Osteoblast (primary cell): Measurements from ENCODE around the gene RBM17. TPM values are rescaled to one million over a fixed set of nuclear protein-coding genes. Genes with fewer than 3 reads are reported as not detected.

Experiments
- DNase-seq: peaks from one replicate; pipeline ENCODE4 v3.0.0; 2011; ENCODE audit warnings: low spot score, mixed read lengths; ENCODE audit not compliant: insufficient read length; ENCODE audit errors: missing footprints
- H2AFZ ChIP-seq: 2 replicates; pipeline ENCODE4 v1.6.0; 2011; ENCODE audit warnings: mild to moderate bottlenecking, low read length
- H3K27ac ChIP-seq: 2 replicates; pipeline ENCODE4 v1.5.1; 2011; ENCODE audit warnings: mild to moderate bottlenecking, low read depth, low read length, moderate library complexity
- H3K27me3 ChIP-seq: 2 replicates; pipeline ENCODE4 v1.6.0; 2012; ENCODE audit warnings: mild to moderate bottlenecking, control low read depth, inconsistent platforms, low read length, moderate library complexity; ENCODE audit not compliant: insufficient read depth
- H3K36me3 ChIP-seq: 2 replicates; pipeline ENCODE4 v1.5.1; 2011; ENCODE audit warnings: mild to moderate bottlenecking, low read length, control low read depth, moderate library complexity; ENCODE audit not compliant: insufficient read depth
- H3K4me1 ChIP-seq: 2 replicates; pipeline ENCODE4 v1.5.1; 2011; ENCODE audit warnings: mild to moderate bottlenecking, low read length, control low read depth, moderate library complexity; ENCODE audit not compliant: insufficient read depth
- H3K4me2 ChIP-seq: 2 replicates; pipeline ENCODE4 v1.6.0; 2011; ENCODE audit warnings: mild to moderate bottlenecking, low read length; ENCODE audit not compliant: insufficient read depth
- H3K4me3 ChIP-seq: fragments of 200-600 bp; sonication (generic); 3 replicates; pipeline ENCODE4 v1.5.1; 2012; ENCODE audit warnings: mild to moderate bottlenecking, low read length, inconsistent platforms; ENCODE audit not compliant: insufficient read depth
- H3K79me2 ChIP-seq: 2 replicates; pipeline ENCODE4 v1.6.0; 2012; ENCODE audit warnings: mild to moderate bottlenecking, low read length, control low read depth, inconsistent platforms; ENCODE audit not compliant: insufficient read depth
- H3K9me3 ChIP-seq: 2 replicates; pipeline ENCODE4 v1.5.1; 2011; ENCODE audit warnings: low read depth, low read length, control low read depth
- H4K20me1 ChIP-seq: 2 replicates; pipeline ENCODE4 v1.6.0; 2012; ENCODE audit warnings: mild to moderate bottlenecking, low read length, control low read depth; ENCODE audit not compliant: insufficient read depth
- total RNA-seq: library from RNA; depleted of rRNA; stranded (reverse); fragments of >200 nt; gene quantifications from 2 replicates; pipeline ENCODE4 v1.2.3, GENCODE V29; 2012
- TF ChIP-seq, protein P1 (sequence below): IDR thresholded peaks from 2 replicates; pipeline ENCODE4 v1.5.1; 2011; ENCODE audit warnings: mild to moderate bottlenecking, low read depth, low read length, moderate library complexity; ENCODE audit errors: extremely low read depth

The RBM17 gene
- total RNA-seq, 1 donor, result 29.3 TPM

DNA sequence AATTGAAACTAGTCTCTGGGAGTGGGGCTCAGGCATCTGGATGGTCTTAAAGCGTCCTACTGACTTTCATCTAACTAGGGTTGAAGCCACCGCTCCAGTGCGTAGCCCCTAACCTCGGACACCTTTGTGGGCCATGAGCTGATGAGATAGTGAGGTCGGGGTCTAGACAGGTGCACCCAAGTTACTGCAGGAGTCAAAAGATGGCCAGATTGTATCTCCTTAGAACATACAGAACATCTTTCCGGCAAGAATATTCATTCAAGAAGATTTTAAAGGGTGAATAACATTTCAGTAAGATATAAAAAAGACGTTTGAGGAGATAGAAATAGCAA lies 20.6 kb downstream of the RBM17 start:
- no peaks in the 10 kb centered on the region for H3K9me3 ChIP-seq
- H2AFZ ChIP-seq, result no peak overlapping the region
- DNase-seq, result no peak
- TF ChIP-seq, protein P1, sequence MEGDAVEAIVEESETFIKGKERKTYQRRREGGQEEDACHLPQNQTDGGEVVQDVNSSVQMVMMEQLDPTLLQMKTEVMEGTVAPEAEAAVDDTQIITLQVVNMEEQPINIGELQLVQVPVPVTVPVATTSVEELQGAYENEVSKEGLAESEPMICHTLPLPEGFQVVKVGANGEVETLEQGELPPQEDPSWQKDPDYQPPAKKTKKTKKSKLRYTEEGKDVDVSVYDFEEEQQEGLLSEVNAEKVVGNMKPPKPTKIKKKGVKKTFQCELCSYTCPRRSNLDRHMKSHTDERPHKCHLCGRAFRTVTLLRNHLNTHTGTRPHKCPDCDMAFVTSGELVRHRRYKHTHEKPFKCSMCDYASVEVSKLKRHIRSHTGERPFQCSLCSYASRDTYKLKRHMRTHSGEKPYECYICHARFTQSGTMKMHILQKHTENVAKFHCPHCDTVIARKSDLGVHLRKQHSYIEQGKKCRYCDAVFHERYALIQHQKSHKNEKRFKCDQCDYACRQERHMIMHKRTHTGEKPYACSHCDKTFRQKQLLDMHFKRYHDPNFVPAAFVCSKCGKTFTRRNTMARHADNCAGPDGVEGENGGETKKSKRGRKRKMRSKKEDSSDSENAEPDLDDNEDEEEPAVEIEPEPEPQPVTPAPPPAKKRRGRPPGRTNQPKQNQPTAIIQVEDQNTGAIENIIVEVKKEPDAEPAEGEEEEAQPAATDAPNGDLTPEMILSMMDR, result no peak
- peaks cover 8% of the 10 kb centered on the region for H4K20me1 ChIP-seq
- peaks cover 8% of the 10 kb centered on the region for H3K79me2 ChIP-seq
- H3K27ac ChIP-seq, result no peak overlapping the region
- no peak overlapping the region for H3K4me3 ChIP-seq
- no peaks in the 10 kb centered on the region for H3K27me3 ChIP-seq
- peaks cover 4% of the 10 kb centered on the region for H3K4me1 ChIP-seq
- H3K4me2 ChIP-seq, result no peak overlapping the region
- peaks cover 68% of the 10 kb centered on the region for H3K36me3 ChIP-seq

DNA sequence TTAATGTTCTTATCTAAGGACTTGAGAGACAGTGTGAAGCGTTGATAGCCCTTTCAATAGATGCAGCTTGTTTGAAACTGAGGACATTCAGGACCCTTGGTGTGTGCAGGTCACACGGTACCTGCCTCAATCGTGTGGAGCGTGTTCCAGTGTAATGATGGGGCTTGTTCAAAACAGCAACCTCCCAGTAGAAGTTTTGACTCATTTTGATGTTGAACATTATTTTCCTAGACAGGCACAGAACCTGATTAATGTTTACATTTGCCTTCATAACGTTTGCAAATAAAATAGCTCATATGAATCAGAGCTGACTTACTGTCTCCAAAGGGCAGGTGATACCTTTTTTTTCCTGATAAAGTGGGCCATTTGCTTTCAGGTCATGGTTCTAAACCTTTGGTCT lies 21.3 kb downstream of the RBM17 start:
- H3K4me1 ChIP-seq, result peaks cover 11% of the 10 kb centered on the region
- peaks cover 8% of the 10 kb centered on the region for H3K79me2 ChIP-seq
- H3K36me3 ChIP-seq, result peaks cover 66% of the 10 kb centered on the region
- TF ChIP-seq, protein P1, result no peak
- no peak overlapping the region for H3K4me2 ChIP-seq
- H4K20me1 ChIP-seq, result peaks cover 8% of the 10 kb centered on the region
- no peak overlapping the region for H3K27ac ChIP-seq
- no peak overlapping the region for H3K4me3 ChIP-seq
- no peaks in the 10 kb centered on the region for H3K27me3 ChIP-seq
- no peaks in the 10 kb centered on the region for H3K9me3 ChIP-seq
- H2AFZ ChIP-seq, result no peak overlapping the region
- no peak for DNase-seq

DNA sequence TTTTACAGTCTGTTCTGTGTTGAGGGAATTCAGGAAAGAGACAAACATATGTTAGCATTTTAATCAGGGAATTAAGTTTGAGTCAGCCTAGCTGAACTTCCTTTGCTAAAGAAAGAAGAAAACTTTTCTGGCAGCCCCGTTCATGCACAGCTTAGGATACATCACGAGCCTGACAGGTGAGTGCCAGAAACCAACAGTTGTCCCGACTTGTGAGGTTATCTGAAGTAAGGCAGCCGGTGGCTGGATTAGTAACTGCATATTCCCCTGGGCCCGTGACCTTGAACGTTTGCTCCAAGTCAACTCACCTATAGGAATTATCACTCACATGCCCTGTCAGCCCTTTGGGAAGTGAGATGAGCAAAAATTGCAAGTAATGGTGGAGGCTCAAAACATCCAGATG lies 24.1 kb downstream of the RBM17 start:
- no peaks in the 10 kb centered on the region for H3K27me3 ChIP-seq
- peaks cover 71% of the 10 kb centered on the region for H3K36me3 ChIP-seq
- H3K4me1 ChIP-seq, result peaks cover 19% of the 10 kb centered on the region
- H3K27ac ChIP-seq, result no peak overlapping the region
- peaks cover 10% of the 10 kb centered on the region for H4K20me1 ChIP-seq
- peaks cover 8% of the 10 kb centered on the region for H3K79me2 ChIP-seq
- TF ChIP-seq, protein P1, result no peak
- H3K4me2 ChIP-seq, result no peak overlapping the region
- H3K9me3 ChIP-seq, result no peaks in the 10 kb centered on the region
- H3K4me3 ChIP-seq, result no peak overlapping the region
- no peak overlapping the region for H2AFZ ChIP-seq
- DNase-seq, result no peak

DNA sequence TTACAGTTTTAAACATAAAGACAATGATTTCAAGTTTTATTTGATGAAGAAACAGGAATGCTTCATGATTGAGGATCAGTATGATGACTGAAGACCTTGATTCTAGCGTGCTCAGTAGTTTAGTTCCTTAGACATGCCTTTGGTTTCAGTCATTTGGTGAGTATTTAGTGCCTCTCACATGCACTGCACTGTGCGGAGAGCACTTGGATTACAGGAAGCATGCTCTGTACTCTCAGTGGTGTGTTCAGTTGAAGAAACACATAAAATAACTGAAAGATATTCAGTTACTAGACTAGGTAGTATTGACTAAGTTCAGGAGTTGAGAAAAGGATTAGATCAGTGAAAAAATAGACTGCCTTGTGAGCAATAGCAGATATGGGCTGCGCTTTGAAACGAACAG lies 25.5 kb downstream of the RBM17 start:
- DNase-seq, result peak; percentile 79
- Histone ChIP-seq H3K4me3 (no peak overlapping the region), H2AFZ (no peak overlapping the region), H3K4me2 (peak overlapping the region; percentile 21), H3K4me1 (peaks cover 19% of the 10 kb centered on the region), H3K27ac (peak overlapping the region; percentile 86), H3K27me3 (no peaks in the 10 kb centered on the region), H4K20me1 (peaks cover 7% of the 10 kb centered on the region), H3K36me3 (peaks cover 58% of the 10 kb centered on the region), H3K79me2 (peaks cover 8% of the 10 kb centered on the region), H3K9me3 (no peaks in the 10 kb centered on the region)
- TF ChIP-seq, protein P1, result no peak
